H1 (cell line): ENCODE results near the gene SIN3B. TPM values are rescaled to one million over a fixed set of nuclear protein-coding genes. Genes with fewer than 3 reads are reported as not detected.

Experiments used
- BRCA1 ChIP-seq: IDR thresholded peaks from 2 replicates; pipeline ENCODE4 v1.6.1; 2012; ENCODE audit warnings: low read depth, low read length, improper control_type of control experiment
- CHD2 ChIP-seq: IDR thresholded peaks from 2 replicates; pipeline ENCODE4 v1.6.1; 2012; ENCODE audit warnings: low read length, improper control_type of control experiment
- RBBP5 ChIP-seq: IDR thresholded peaks from 2 replicates; pipeline ENCODE4 v1.7.1; 2012; ENCODE audit warnings: low read depth, mild to moderate bottlenecking, inconsistent platforms, low read length, moderate library complexity, borderline replicate concordance
- RXRA ChIP-seq: IDR thresholded peaks from 2 replicates; pipeline ENCODE4 v1.6.1; 2011; ENCODE audit warnings: low read depth, mild to moderate bottlenecking, low read length, moderate library complexity; ENCODE audit not compliant: insufficient read depth
- SP2 ChIP-seq: IDR thresholded peaks from 2 replicates; pipeline ENCODE4 v1.6.1; 2012; ENCODE audit warnings: mild to moderate bottlenecking, low read length, inconsistent platforms
- SUZ12 ChIP-seq: fragments of 200-600 bp; sonication (generic); IDR thresholded peaks from 2 replicates; pipeline ENCODE4 v1.6.1; 2012; ENCODE audit warnings: mild to moderate bottlenecking, inconsistent platforms, low read length, moderate library complexity, mixed read lengths
- TCF12 ChIP-seq: IDR thresholded peaks from 2 replicates; pipeline ENCODE4 v1.6.1; 2011; ENCODE audit warnings: low read depth, mild to moderate bottlenecking, low read length
- ZNF274 ChIP-seq: IDR thresholded peaks from 2 replicates; pipeline ENCODE4 v1.7.0; 2012; ENCODE audit warnings: low read length, borderline replicate concordance; ENCODE audit errors: extremely low read depth
- polyA plus RNA-seq, 7 experiments: library from polyadenylated mRNA; depleted of rRNA in 3 of 7; stranded (reverse) in 5 of 7; unstranded in 2 of 7; fragments of >200 nt in 5 of 7; fragments of 200-250 nt in 2 of 7; gene quantifications; 1 replicate in 5 of 7; 2 replicates in 1 of 7; 4 replicates in 1 of 7; pipeline versions ENCODE4 v1.2.1 to v1.2.3, GENCODE V29; 2011 to 2013; ENCODE audit warnings: missing spikeins in 2 of 7, mixed read lengths in 2 of 7
- total RNA-seq: library from RNA; stranded (reverse); fragmentation: NEBNext Ultra II Directional; extraction: Animal tissue kit (Norgen Biotek cat#: 25700); gene quantifications from 2 replicates; pipeline ENCODE4 v1.2.1, GENCODE V29; 2021
- TF ChIP-seq, protein P1 (sequence below): fragments of 300-600 bp; sonication (generic); IDR thresholded peaks from 2 replicates; pipeline ENCODE4 v1.7.1; 2012; ENCODE audit warnings: low read length, moderate library complexity, mild to moderate bottlenecking, inconsistent platforms; ENCODE audit not compliant: insufficient replicate concordance
- TF ChIP-seq, protein P2 (sequence below), 3 experiments: IDR thresholded peaks; 1 replicate in 2 of 3; 2 replicates in 1 of 3; pipeline versions ENCODE4 v1.5.1 to v1.6.1; 2011; ENCODE audit warnings: low read length in 3 of 3, mild to moderate bottlenecking in 3 of 3, inconsistent platforms in 2 of 3, low read depth in 1 of 3, moderate library complexity in 1 of 3; ENCODE audit not compliant: insufficient read depth in 1 of 3; ENCODE audit errors: control extremely low read depth in 1 of 3

Gene SIN3B
- total and polyA plus RNA-seq, 2 of the 8 experiments (the other 6 are each of a cell fraction or from before 2014, with no cell fraction given): 29.5 to 71.1 TPM

DNA sequence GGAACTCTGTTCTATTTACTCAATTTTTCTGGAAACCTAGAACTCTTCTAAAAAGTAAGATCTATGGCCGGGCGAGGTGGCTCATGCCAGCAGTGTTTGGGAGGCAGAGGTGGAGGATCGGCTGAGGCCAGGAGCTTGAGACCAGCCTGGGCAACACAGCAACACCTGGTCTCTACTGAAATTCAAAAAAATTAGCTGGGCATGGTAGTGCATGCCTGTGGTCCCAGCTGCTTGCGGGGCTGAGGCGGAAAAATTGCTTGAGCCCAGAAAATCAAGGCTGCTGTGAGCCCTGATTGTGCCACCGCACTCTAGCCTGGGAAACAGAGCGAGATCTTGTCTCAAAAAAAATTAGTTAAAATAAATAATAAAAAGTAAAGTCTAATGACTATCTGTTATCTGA is 88.2 kb downstream of the SIN3B start (continued):
- TF ChIP-seq, protein P1, sequence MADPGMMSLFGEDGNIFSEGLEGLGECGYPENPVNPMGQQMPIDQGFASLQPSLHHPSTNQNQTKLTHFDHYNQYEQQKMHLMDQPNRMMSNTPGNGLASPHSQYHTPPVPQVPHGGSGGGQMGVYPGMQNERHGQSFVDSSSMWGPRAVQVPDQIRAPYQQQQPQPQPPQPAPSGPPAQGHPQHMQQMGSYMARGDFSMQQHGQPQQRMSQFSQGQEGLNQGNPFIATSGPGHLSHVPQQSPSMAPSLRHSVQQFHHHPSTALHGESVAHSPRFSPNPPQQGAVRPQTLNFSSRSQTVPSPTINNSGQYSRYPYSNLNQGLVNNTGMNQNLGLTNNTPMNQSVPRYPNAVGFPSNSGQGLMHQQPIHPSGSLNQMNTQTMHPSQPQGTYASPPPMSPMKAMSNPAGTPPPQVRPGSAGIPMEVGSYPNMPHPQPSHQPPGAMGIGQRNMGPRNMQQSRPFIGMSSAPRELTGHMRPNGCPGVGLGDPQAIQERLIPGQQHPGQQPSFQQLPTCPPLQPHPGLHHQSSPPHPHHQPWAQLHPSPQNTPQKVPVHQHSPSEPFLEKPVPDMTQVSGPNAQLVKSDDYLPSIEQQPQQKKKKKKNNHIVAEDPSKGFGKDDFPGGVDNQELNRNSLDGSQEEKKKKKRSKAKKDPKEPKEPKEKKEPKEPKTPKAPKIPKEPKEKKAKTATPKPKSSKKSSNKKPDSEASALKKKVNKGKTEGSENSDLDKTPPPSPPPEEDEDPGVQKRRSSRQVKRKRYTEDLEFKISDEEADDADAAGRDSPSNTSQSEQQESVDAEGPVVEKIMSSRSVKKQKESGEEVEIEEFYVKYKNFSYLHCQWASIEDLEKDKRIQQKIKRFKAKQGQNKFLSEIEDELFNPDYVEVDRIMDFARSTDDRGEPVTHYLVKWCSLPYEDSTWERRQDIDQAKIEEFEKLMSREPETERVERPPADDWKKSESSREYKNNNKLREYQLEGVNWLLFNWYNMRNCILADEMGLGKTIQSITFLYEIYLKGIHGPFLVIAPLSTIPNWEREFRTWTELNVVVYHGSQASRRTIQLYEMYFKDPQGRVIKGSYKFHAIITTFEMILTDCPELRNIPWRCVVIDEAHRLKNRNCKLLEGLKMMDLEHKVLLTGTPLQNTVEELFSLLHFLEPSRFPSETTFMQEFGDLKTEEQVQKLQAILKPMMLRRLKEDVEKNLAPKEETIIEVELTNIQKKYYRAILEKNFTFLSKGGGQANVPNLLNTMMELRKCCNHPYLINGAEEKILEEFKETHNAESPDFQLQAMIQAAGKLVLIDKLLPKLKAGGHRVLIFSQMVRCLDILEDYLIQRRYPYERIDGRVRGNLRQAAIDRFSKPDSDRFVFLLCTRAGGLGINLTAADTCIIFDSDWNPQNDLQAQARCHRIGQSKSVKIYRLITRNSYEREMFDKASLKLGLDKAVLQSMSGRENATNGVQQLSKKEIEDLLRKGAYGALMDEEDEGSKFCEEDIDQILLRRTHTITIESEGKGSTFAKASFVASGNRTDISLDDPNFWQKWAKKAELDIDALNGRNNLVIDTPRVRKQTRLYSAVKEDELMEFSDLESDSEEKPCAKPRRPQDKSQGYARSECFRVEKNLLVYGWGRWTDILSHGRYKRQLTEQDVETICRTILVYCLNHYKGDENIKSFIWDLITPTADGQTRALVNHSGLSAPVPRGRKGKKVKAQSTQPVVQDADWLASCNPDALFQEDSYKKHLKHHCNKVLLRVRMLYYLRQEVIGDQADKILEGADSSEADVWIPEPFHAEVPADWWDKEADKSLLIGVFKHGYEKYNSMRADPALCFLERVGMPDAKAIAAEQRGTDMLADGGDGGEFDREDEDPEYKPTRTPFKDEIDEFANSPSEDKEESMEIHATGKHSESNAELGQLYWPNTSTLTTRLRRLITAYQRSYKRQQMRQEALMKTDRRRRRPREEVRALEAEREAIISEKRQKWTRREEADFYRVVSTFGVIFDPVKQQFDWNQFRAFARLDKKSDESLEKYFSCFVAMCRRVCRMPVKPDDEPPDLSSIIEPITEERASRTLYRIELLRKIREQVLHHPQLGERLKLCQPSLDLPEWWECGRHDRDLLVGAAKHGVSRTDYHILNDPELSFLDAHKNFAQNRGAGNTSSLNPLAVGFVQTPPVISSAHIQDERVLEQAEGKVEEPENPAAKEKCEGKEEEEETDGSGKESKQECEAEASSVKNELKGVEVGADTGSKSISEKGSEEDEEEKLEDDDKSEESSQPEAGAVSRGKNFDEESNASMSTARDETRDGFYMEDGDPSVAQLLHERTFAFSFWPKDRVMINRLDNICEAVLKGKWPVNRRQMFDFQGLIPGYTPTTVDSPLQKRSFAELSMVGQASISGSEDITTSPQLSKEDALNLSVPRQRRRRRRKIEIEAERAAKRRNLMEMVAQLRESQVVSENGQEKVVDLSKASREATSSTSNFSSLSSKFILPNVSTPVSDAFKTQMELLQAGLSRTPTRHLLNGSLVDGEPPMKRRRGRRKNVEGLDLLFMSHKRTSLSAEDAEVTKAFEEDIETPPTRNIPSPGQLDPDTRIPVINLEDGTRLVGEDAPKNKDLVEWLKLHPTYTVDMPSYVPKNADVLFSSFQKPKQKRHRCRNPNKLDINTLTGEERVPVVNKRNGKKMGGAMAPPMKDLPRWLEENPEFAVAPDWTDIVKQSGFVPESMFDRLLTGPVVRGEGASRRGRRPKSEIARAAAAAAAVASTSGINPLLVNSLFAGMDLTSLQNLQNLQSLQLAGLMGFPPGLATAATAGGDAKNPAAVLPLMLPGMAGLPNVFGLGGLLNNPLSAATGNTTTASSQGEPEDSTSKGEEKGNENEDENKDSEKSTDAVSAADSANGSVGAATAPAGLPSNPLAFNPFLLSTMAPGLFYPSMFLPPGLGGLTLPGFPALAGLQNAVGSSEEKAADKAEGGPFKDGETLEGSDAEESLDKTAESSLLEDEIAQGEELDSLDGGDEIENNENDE: no peak
- TF ChIP-seq RXRA (no peak), SP2 (no peak), CHD2 (no peak), ZNF274 (no peak), SUZ12 (no peak), RBBP5 (no peak), TCF12 (no peak), BRCA1 (no peak)
- TF ChIP-seq, protein P2, sequence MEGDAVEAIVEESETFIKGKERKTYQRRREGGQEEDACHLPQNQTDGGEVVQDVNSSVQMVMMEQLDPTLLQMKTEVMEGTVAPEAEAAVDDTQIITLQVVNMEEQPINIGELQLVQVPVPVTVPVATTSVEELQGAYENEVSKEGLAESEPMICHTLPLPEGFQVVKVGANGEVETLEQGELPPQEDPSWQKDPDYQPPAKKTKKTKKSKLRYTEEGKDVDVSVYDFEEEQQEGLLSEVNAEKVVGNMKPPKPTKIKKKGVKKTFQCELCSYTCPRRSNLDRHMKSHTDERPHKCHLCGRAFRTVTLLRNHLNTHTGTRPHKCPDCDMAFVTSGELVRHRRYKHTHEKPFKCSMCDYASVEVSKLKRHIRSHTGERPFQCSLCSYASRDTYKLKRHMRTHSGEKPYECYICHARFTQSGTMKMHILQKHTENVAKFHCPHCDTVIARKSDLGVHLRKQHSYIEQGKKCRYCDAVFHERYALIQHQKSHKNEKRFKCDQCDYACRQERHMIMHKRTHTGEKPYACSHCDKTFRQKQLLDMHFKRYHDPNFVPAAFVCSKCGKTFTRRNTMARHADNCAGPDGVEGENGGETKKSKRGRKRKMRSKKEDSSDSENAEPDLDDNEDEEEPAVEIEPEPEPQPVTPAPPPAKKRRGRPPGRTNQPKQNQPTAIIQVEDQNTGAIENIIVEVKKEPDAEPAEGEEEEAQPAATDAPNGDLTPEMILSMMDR (IDR thresholded peaks at IDR 0.05; ENCODE audit: control extremely low read depth in 1 of 3, insufficient read depth in 1 of 3, low read depth in 1 of 3, low read length in 3 of 3): no peak
